Measurements from ENCODE around the gene HES4. TPM values are rescaled to one million over a fixed set of nuclear protein-coding genes. Genes with fewer than 3 reads are reported as not detected.
A peak's percentile ranks its signal among the peaks of the same experiment; 100 is the strongest.

HES4 gene
- total RNA-seq, 3 donors from 2014 or later (not counting 1 experiment from before 2014, with no cell fraction given) = 15.4 to 35.5 (median 28.9) TPM

- H3K9me3 Mint-ChIP-seq = no peaks in the 10 kb centered on the region
- H3K4me1 Mint-ChIP-seq = peaks cover 0 to 14% of the 10 kb centered on the region in 2 donors
- H3K27me3 Mint-ChIP-seq (ENCODE audit: low read depth in 2 of 2) = peaks cover 0 to 11% of the 10 kb centered on the region in 2 donors
- H3K36me3 Mint-ChIP-seq = no peaks in the 10 kb centered on the region
- Histone ChIP-seq H3K4me1 (ENCODE audit: control insufficient read depth, insufficient read depth, low read length) (peaks cover 8% of the 10 kb centered on the region), H3K27me3 (ENCODE audit: control insufficient read depth, insufficient read depth, low read length) (peaks cover 3% of the 10 kb centered on the region), H3K4me3 (ENCODE audit: low read length) (no peak overlapping the region), H3K27ac (ENCODE audit: low read length) (no peak overlapping the region), H3K36me3 (ENCODE audit: control insufficient read depth, insufficient read depth, low read length) (no peaks in the 10 kb centered on the region), H3K9me3 (ENCODE audit: control insufficient read depth, insufficient read depth, low read length) (no peaks in the 10 kb centered on the region)
- no peak overlapping the region for H3K4me3 Mint-ChIP-seq
- WGBS (ENCODE audit: insufficient coverage) = 42% methylated on average over 16 of the region's 21 CpGs
- peak in 1 of 3 donors; percentile 21 for ATAC-seq
- H3K27ac Mint-ChIP-seq = no peak overlapping the region
- no peak for TF ChIP-seq CTCF (IDR thresholded peaks at IDR 0.05)
- intact Hi-C loops (cut with micrococcal nuclease) = no loop called here
- no peak for DNase-seq
Measured at GRCh38 chr1:1026599-1027413, 26.9 kb upstream of the HES4 start.

DNA sequence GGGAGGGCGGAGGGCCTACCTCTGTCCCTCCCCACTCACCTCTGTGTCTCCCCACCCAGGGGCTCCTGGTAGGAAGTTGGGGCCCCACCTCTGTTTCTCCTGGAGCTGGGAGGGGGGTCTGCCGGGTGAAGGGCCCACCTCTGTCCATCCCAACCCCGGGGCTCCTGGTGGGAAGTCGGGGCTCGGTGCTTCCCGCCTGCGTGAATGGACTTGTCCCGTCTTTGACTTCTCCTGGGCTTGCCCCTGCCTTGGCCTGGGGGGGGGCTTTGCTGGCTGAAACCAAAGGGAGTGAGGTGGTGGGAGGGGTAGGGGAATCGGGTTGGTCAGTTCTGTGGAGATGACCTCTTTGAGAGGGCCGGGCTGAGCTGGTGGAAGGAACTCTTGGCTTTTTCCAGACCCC is 25.8 kb upstream of the HES4 start:
- H3K9me3 ChIP-seq (ENCODE audit: control insufficient read depth, insufficient read depth, low read length) = no peaks in the 10 kb centered on the region
- intact Hi-C loops (cut with micrococcal nuclease) = no loop called here
- no peak for DNase-seq
- H3K27me3 Mint-ChIP-seq (ENCODE audit: low read depth in 2 of 2) = peaks cover 0 to 9% of the 10 kb centered on the region in 2 donors
- H3K4me3 ChIP-seq (ENCODE audit: low read length) = no peak overlapping the region
- no peak for TF ChIP-seq CTCF (IDR thresholded peaks at IDR 0.05)
- H3K36me3 Mint-ChIP-seq = no peaks in the 10 kb centered on the region
- no peak overlapping the region for H3K27ac ChIP-seq (ENCODE audit: low read length)
- H3K4me3 Mint-ChIP-seq = no peak overlapping the region
- 96% methylated on average over 7 of the region's 10 CpGs for WGBS (ENCODE audit: insufficient coverage)
- no peak for ATAC-seq
- peaks cover 11% of the 10 kb centered on the region for H3K27me3 ChIP-seq (ENCODE audit: control insufficient read depth, insufficient read depth, low read length)
- H3K9me3 Mint-ChIP-seq = no peaks in the 10 kb centered on the region
- H3K4me1 Mint-ChIP-seq = peaks cover 0 to 14% of the 10 kb centered on the region in 2 donors
- H3K27ac Mint-ChIP-seq = no peak overlapping the region
- peaks cover 13% of the 10 kb centered on the region for H3K4me1 ChIP-seq (ENCODE audit: control insufficient read depth, insufficient read depth, low read length)
- no peaks in the 10 kb centered on the region for H3K36me3 ChIP-seq (ENCODE audit: control insufficient read depth, insufficient read depth, low read length)

GRCh38 chr1:1024771-1025699 is 25.1 kb upstream of the HES4 start:
- H3K4me1 Mint-ChIP-seq = peaks cover 0 to 14% of the 10 kb centered on the region in 2 donors
- H3K9me3 ChIP-seq (ENCODE audit: control insufficient read depth, insufficient read depth, low read length) = no peaks in the 10 kb centered on the region
- peaks cover 16% of the 10 kb centered on the region for H3K4me1 ChIP-seq (ENCODE audit: control insufficient read depth, insufficient read depth, low read length)
- H3K36me3 Mint-ChIP-seq = no peaks in the 10 kb centered on the region
- H3K36me3 ChIP-seq (ENCODE audit: control insufficient read depth, insufficient read depth, low read length) = no peaks in the 10 kb centered on the region
- H3K27me3 Mint-ChIP-seq (ENCODE audit: low read depth in 2 of 2) = peaks cover 0 to 9% of the 10 kb centered on the region in 2 donors
- no peaks in the 10 kb centered on the region for H3K9me3 Mint-ChIP-seq
- no peak for TF ChIP-seq CTCF (IDR thresholded peaks at IDR 0.05)
- H3K27me3 ChIP-seq (ENCODE audit: control insufficient read depth, insufficient read depth, low read length) = peaks cover 11% of the 10 kb centered on the region
- WGBS (ENCODE audit: insufficient coverage) = 90% methylated on average over 30 of the region's 31 CpGs
- no peak overlapping the region for H3K4me3 Mint-ChIP-seq
- ATAC-seq = no peak
- no peak overlapping the region for H3K4me3 ChIP-seq (ENCODE audit: low read length)
- no peak for DNase-seq
- no peak overlapping the region for H3K27ac ChIP-seq (ENCODE audit: low read length)
- intact Hi-C loops (cut with micrococcal nuclease) = no loop called here
- H3K27ac Mint-ChIP-seq = no peak overlapping the region

All from natural killer cell (primary cell).